HL-60 (cell line): ENCODE data around the gene PRG2.

ENCODE experiments used
- DNase-seq, 2 experiments: peaks; one replicate each; pipeline ENCODE4 v3.0.0-alpha.2; 2010 to 2020; ENCODE audit warnings: low read depth in 1 of 2, low spot score in 1 of 2
- H3K27ac ChIP-seq: fragments of 250-450 bp; sonication (Bioruptor Pico); replicated peaks from 2 replicates; pipeline ENCODE4 v1.5.1; 2020; ENCODE audit warnings: mild to moderate bottlenecking, moderate library complexity
- H3K27me3 ChIP-seq: fragments of 250-450 bp; sonication (Bioruptor Pico); 2 replicates; pipeline ENCODE4 v1.5.1; 2021; ENCODE audit warnings: mild to moderate bottlenecking, moderate library complexity; ENCODE audit not compliant: insufficient read depth, poor library complexity, severe bottlenecking
- H3K4me3 ChIP-seq: replicated peaks from 2 replicates; pipeline ENCODE4 v1.5.1; 2011; ENCODE audit warnings: mild to moderate bottlenecking, control low read depth, low read length; ENCODE audit not compliant: insufficient read depth
- GABPA ChIP-seq: IDR thresholded peaks from 2 replicates; pipeline ENCODE4 v1.6.1; 2012; ENCODE audit warnings: low read depth
- POLR2AphosphoS5 ChIP-seq: IDR thresholded peaks from 2 replicates; pipeline ENCODE4 v1.6.1; 2012; ENCODE audit warnings: low read depth
- SPI1 ChIP-seq: IDR thresholded peaks from 2 replicates; pipeline ENCODE4 v1.6.1; 2012; ENCODE audit warnings: low read depth, mild to moderate bottlenecking, borderline replicate concordance
- TF ChIP-seq, protein P1 (sequence below): IDR thresholded peaks from 2 replicates; pipeline ENCODE4 v1.6.1; 2012; ENCODE audit warnings: low read depth; ENCODE audit not compliant: insufficient replicate concordance
- TF ChIP-seq, protein P2 (sequence below): IDR thresholded peaks from one replicate; pipeline ENCODE4 v1.5.1; 2011; ENCODE audit warnings: low read length, control low read depth, inconsistent platforms; ENCODE audit not compliant: insufficient read depth

The PRG2 gene

DNA sequence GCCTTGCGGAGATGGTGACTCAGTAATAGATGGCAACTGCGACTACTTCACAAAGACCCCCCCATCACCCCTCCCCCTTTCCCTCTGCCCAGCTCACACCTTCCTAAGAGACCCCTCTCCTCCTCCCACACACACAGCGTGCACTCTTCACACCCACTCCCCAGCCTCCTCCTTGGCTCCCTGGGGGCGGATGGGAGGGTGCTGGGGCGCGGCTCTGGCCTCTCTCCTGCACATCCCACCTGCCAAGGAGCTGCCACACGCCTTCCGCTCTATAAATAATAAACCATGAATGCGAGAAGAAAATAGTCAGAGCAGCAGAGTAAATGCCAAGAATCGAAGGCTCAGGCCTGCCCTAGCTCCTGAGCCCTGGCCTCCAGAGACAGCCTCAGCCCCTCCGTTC, 47.7 kb downstream of the PRG2 start:
- Histone ChIP-seq H3K4me3 (no peak overlapping the region), H3K27ac (no peak overlapping the region), H3K27me3 (no peaks in the 10 kb centered on the region)
- no peak for TF ChIP-seq GABPA
- TF ChIP-seq, protein P1, sequence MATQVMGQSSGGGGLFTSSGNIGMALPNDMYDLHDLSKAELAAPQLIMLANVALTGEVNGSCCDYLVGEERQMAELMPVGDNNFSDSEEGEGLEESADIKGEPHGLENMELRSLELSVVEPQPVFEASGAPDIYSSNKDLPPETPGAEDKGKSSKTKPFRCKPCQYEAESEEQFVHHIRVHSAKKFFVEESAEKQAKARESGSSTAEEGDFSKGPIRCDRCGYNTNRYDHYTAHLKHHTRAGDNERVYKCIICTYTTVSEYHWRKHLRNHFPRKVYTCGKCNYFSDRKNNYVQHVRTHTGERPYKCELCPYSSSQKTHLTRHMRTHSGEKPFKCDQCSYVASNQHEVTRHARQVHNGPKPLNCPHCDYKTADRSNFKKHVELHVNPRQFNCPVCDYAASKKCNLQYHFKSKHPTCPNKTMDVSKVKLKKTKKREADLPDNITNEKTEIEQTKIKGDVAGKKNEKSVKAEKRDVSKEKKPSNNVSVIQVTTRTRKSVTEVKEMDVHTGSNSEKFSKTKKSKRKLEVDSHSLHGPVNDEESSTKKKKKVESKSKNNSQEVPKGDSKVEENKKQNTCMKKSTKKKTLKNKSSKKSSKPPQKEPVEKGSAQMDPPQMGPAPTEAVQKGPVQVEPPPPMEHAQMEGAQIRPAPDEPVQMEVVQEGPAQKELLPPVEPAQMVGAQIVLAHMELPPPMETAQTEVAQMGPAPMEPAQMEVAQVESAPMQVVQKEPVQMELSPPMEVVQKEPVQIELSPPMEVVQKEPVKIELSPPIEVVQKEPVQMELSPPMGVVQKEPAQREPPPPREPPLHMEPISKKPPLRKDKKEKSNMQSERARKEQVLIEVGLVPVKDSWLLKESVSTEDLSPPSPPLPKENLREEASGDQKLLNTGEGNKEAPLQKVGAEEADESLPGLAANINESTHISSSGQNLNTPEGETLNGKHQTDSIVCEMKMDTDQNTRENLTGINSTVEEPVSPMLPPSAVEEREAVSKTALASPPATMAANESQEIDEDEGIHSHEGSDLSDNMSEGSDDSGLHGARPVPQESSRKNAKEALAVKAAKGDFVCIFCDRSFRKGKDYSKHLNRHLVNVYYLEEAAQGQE: no peak
- TF ChIP-seq SPI1: no peak
- TF ChIP-seq POLR2AphosphoS5: no peak
- TF ChIP-seq, protein P2, sequence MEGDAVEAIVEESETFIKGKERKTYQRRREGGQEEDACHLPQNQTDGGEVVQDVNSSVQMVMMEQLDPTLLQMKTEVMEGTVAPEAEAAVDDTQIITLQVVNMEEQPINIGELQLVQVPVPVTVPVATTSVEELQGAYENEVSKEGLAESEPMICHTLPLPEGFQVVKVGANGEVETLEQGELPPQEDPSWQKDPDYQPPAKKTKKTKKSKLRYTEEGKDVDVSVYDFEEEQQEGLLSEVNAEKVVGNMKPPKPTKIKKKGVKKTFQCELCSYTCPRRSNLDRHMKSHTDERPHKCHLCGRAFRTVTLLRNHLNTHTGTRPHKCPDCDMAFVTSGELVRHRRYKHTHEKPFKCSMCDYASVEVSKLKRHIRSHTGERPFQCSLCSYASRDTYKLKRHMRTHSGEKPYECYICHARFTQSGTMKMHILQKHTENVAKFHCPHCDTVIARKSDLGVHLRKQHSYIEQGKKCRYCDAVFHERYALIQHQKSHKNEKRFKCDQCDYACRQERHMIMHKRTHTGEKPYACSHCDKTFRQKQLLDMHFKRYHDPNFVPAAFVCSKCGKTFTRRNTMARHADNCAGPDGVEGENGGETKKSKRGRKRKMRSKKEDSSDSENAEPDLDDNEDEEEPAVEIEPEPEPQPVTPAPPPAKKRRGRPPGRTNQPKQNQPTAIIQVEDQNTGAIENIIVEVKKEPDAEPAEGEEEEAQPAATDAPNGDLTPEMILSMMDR: no peak
- DNase-seq: no peak

DNA sequence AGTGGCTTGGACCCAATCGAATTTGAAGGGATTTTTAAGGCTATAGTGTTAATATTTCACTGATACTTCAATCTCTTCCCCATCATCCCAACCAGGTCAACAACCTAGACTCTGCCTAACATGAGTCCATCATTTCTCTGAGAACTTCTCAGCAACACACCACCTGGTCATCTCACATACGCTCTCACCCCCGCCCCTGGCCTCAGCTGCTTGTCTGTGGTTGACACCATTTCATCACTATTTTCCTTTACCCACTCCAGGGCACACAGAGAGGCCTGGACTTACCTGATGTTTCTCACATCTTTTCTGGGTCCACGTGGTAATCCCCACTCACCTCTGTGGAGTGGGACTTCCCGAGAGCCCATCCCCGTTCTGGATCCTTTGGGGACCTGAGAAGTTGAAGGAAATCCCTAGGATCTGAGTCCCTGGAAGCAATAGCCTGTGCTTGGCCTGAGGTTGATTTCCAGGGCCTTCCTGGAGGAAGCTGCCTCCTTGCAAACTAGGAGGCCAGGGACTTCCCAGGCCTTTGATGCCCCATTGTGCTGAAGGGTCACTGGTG, 49.1 kb downstream of the PRG2 start:
- Histone ChIP-seq H3K27ac (no peak overlapping the region), H3K4me3 (no peak overlapping the region), H3K27me3 (no peaks in the 10 kb centered on the region)
- TF ChIP-seq GABPA (no peak), SPI1 (no peak), POLR2AphosphoS5 (no peak)
- TF ChIP-seq, protein P2: no peak
- TF ChIP-seq, protein P1: no peak
- no peak for DNase-seq

DNA sequence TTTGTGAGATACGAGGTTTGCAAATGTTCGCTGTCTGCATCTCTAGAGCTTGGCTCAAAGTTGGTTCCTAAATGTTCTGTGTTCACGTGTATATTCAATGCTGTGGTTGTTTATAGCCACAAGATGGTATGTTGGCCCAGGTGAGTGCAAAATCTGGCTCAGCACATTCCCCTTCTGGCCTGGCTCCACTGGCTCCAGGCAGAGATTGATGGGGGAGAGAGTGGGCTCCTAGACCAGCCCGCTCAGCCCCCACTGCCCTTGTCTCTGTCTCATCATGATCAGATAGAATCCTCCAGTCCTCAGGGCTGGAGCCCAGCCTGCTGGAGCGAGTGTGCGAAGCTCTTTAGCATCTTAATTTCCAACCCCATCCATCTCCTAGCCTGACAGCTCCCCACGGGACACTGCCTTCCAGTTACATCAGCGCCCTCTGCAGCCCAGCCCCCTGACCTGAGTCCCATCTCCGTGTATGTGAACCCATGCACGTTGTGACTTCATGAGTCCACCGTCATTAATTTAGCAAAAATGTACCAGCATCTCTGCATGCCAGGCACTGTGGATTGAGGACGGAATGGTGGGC, 50.3 kb downstream of the PRG2 start:
- no peak overlapping the region for H3K27ac ChIP-seq
- no peak for DNase-seq

More for the DNA sequence above, 50.3 kb downstream of the PRG2 start:
- no peak overlapping the region for H3K4me3 ChIP-seq
- TF ChIP-seq, protein P2: no peak
- TF ChIP-seq GABPA: no peak
- no peak for TF ChIP-seq POLR2AphosphoS5
- TF ChIP-seq, protein P1: no peak
- TF ChIP-seq SPI1: no peak
- no peaks in the 10 kb centered on the region for H3K27me3 ChIP-seq
